NB4 (cell line): Measurements from ENCODE around the gene IFNL2.

Source experiments
- CTCF ChIP-seq: IDR thresholded peaks from one replicate; pipeline ENCODE4 v1.5.1; 2012; ENCODE audit warnings: low read depth, low read length
- MAX ChIP-seq: IDR thresholded peaks from 2 replicates; pipeline ENCODE4 v1.6.1; 2011; ENCODE audit warnings: low read depth, low read length

GRCh38 chr19:39251081-39251480 lies 17.1 kb upstream of the IFNL2 start:
- no peak for TF ChIP-seq CTCF
- no peak for TF ChIP-seq MAX
